NCI-H2107 treated with DMSO at 0.1 percent for 48 hours (cell line): Measurements from ENCODE around the gene TRAPPC12.
A peak's percentile ranks its signal among the peaks of the same experiment; 100 is the strongest.
"Not testable (repeated sequence)": the region's sequence is repeated elsewhere in the genome, so short reads cannot be mapped to it uniquely, and the experiment has no call there.

Experiments
- DNase-seq: peaks from one replicate; lab custom pipeline; 2025; ENCODE audit not compliant: unreplicated experiment; lab: John Stamatoyannopoulos, UW

The TRAPPC12 gene

GRCh38 chr2:3379647-3380534 is at the start of gene TRAPPC12:
Gene TRAPPC12 (plus strand): TSS chr2:3379694. CDS start chr2:3387624, 7,930 bp downstream.
- DNase-seq = peak; percentile 75

GRCh38 chr2:3332133-3332532 is 47.4 kb upstream of the TRAPPC12 start:
- DNase-seq = no peak

- no peak for DNase-seq
Measured at GRCh38 chr2:3334392-3335345, 44.8 kb upstream of the TRAPPC12 start.

- DNase-seq = no peak
Measured at GRCh38 chr2:3336844-3337243, 42.6 kb upstream of the TRAPPC12 start.

GRCh38 chr2:3338340-3338739 is 41.2 kb upstream of the TRAPPC12 start:
- DNase-seq = no peak

GRCh38 chr2:3340144-3340543 is 39.4 kb upstream of the TRAPPC12 start:
- DNase-seq = no peak

- DNase-seq = no peak
Measured at GRCh38 chr2:3341336-3341735, 38.2 kb upstream of the TRAPPC12 start.

- no peak for DNase-seq
Measured at GRCh38 chr2:3342324-3342723, 37.2 kb upstream of the TRAPPC12 start.

- DNase-seq = no peak
Measured at GRCh38 chr2:3343012-3343411, 36.5 kb upstream of the TRAPPC12 start.

- DNase-seq = no peak
Measured at GRCh38 chr2:3344897-3345296, 34.6 kb upstream of the TRAPPC12 start.

- DNase-seq = no peak
Measured at GRCh38 chr2:3345621-3346020, 33.9 kb upstream of the TRAPPC12 start.

- DNase-seq = no peak
Measured at GRCh38 chr2:3348767-3349166, 30.7 kb upstream of the TRAPPC12 start.

GRCh38 chr2:3349211-3349693 is 30.2 kb upstream of the TRAPPC12 start:
- DNase-seq = peak; percentile 87

GRCh38 chr2:3354986-3355385 is 24.5 kb upstream of the TRAPPC12 start:
- DNase-seq = peak; percentile 64

- no peak for DNase-seq
Measured at GRCh38 chr2:3355951-3356569, 23.4 kb upstream of the TRAPPC12 start.

GRCh38 chr2:3356799-3357198 is 22.7 kb upstream of the TRAPPC12 start:
- no peak for DNase-seq

- DNase-seq = not testable (repeated sequence)
Measured at GRCh38 chr2:3357446-3357845, 22.0 kb upstream of the TRAPPC12 start.

- DNase-seq = no peak
Measured at GRCh38 chr2:3357926-3358325, 21.6 kb upstream of the TRAPPC12 start.

GRCh38 chr2:3361518-3362389 is 17.7 kb upstream of the TRAPPC12 start:
- DNase-seq = no peak

- DNase-seq = no peak
Measured at GRCh38 chr2:3365219-3365618, 14.3 kb upstream of the TRAPPC12 start.
